Naive thymus-derived CD8-positive, alpha-beta T cell (primary cell): Measurements from ENCODE around the gene SMPD4. TPM values are rescaled to one million over a fixed set of nuclear protein-coding genes. Genes with fewer than 3 reads are reported as not detected.
"Not testable (repeated sequence)": the region's sequence is repeated elsewhere in the genome, so short reads cannot be mapped to it uniquely, and the experiment has no call there.

Source experiments
- ATAC-seq, 2 donors: fragments of 150-1000 bp; cut with Tn5 transposase in 1 of 2; sonication (Bioruptor Pico), chemical (Tn5 transposase) in 1 of 2; 1 replicate in 1 of 2; 2 replicates in 1 of 2; pipeline ENCODE4 v1.10.0; 2021; ENCODE audit warnings: mild to moderate bottlenecking in 2 of 2, moderate library complexity in 2 of 2
- POLR2A ChIA-PET: fragments of 350-600 bp; sonication (Branson Sonifier 250); formaldehyde crosslinking; loops from one replicate; lab custom pipeline; 2021; ENCODE audit warnings: antibody characterized with exemption; lab: Charles Lee
- DNase-seq, 10 donors: peaks; one replicate each; pipeline versions ENCODE4 v3.0.0 to v3.0.0-alpha.2; 2020 to 2022
- H3K27ac Mint-ChIP-seq, 10 donors: one replicate each; pipeline ENCODE4 v1.8.0; 2020 to 2022; ENCODE audit warnings: mild to moderate bottlenecking in 10 of 10, mixed read lengths in 10 of 10, moderate library complexity in 4 of 10, inconsistent platforms in 1 of 10
- H3K27me3 Mint-ChIP-seq, 5 donors: one replicate each; pipeline ENCODE4 v1.8.0; 2021 to 2022; ENCODE audit warnings: mixed read lengths in 5 of 5
- H3K36me3 Mint-ChIP-seq, 3 donors: one replicate each; pipeline ENCODE4 v1.8.0; 2020 to 2022; ENCODE audit warnings: mixed read lengths in 3 of 3, mild to moderate bottlenecking in 2 of 3, inconsistent platforms in 1 of 3
- H3K4me1 Mint-ChIP-seq, 4 donors: one replicate each; pipeline ENCODE4 v1.8.0; 2021 to 2022; ENCODE audit warnings: mixed read lengths in 4 of 4
- H3K4me3 Mint-ChIP-seq, 10 donors: one replicate each; pipeline ENCODE4 v1.8.0; 2020 to 2022; ENCODE audit warnings: mild to moderate bottlenecking in 10 of 10, mixed read lengths in 10 of 10, moderate library complexity in 6 of 10, inconsistent platforms in 1 of 10
- H3K9me3 Mint-ChIP-seq, 9 donors: one replicate each; pipeline ENCODE4 v1.8.0; 2020 to 2022; ENCODE audit warnings: mixed read lengths in 9 of 9, mild to moderate bottlenecking in 3 of 9, inconsistent platforms in 1 of 9, moderate library complexity in 1 of 9
- polyA plus RNA-seq, 3 donors: library from polyadenylated mRNA; unstranded; fragments of 300-500 nt; fragmentation: Illumina TruSeq; gene quantifications; one replicate each; pipeline ENCODE4 v1.2.3, GENCODE V29; 2021
- total RNA-seq, 8 experiments: library from RNA in 2 of 8; stranded (reverse) in 2 of 8; gene quantifications; one replicate each; pipeline ENCODE4 v1.2.3 and lab custom pipeline; 2021 to 2026

Gene SMPD4
- total and polyA plus RNA-seq, 5 experiments from 2014 or later = 21.9 to 62.2 (median 44.4) TPM

DNA sequence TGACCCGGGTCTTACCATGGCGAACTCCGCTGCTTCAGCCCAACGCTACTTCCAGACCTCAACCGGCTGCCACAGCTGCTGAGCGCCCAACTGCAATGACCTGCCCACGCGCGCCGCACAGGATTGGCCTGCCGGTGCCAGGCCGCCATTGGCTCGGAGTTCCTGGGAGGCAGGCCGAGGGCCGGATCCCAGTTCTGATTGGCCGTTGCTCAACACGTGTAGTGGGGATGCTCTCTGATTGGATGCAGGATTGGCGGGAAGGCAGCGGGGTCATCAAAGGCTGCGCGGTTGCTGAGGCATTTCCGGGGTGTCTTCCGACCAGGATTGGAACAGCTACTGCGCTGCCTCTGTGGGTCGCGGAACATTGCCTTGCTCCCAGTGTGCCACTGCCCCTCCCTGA is 16.9 kb upstream of the SMPD4 start, which contains the start of gene TUBA3E:
Gene TUBA3E, minus strand, starts transcription at position 97 of the 400 bp plus-strand sequence. Its CDS starts 79 bp downstream, at position 18.
- H3K9me3 Mint-ChIP-seq = no peaks in the 10 kb centered on the region
- H3K4me1 Mint-ChIP-seq = no peaks in the 10 kb centered on the region
- H3K27me3 Mint-ChIP-seq = peaks cover 0 to 4% (median 0%) of the 10 kb centered on the region in 5 donors
- POLR2A ChIA-PET = no interaction called here
- ATAC-seq (no peak), DNase-seq (no peak)
- no peak within 1 kb of the TSS for H3K4me3 Mint-ChIP-seq
- no peaks in the 10 kb centered on the region for H3K36me3 Mint-ChIP-seq
- H3K27ac Mint-ChIP-seq = no peak within 1 kb of the TSS

DNA sequence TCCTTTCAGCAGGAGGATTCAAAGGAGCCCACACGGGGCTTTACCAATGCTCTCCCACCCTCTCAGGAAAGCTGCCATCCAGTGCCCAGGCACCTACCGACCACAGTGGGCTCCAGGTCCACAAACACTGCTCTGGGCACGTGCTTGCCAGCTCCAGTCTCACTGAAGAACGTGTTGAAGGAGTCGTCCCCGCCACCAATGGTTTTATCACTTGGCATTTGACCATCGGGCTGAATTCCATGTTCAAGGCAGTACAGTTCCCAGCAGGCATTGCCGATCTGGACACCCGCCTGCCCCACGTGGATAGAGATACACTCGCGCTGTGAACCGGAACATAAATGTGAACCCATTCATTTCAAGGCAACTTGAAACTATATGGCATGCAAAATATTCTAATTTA is 14.7 kb upstream of the SMPD4 start:
- POLR2A ChIA-PET, H3K4me3 Mint-ChIP-seq: not testable (repeated sequence)

DNA sequence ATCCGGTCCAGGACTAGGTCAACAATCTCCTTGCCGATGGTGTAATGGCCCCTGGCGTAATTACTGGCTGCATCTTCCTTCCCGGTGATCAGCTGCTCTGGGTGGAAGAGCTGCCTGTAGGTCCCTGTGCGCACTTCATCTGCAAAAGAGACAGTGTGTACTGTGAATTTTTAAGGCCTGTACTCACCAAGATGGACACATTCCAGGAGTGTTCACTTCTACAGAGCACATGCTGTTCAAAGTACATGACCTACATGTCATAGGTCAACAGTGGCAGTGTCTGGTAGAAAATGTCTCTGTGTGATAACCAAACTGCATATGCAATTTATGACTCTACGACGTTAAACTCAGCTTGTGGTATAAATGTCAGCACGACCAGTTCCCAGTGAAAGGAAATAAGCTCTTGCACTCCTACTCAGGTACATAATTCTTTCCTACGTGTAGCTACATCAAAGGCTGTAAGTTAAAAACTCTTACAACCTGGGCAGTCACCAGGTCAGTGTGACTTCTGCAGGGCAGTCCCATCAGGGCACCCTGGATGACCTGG is 13.8 kb upstream of the SMPD4 start:
- POLR2A ChIA-PET, H3K4me1 Mint-ChIP-seq, H3K4me3 Mint-ChIP-seq, H3K9me3 Mint-ChIP-seq, DNase-seq, ATAC-seq, H3K36me3 Mint-ChIP-seq, H3K27ac Mint-ChIP-seq, H3K27me3 Mint-ChIP-seq: not testable (repeated sequence)

More for the DNA sequence above, 14.7 kb upstream of the SMPD4 start:
- not testable (repeated sequence) for H3K9me3 Mint-ChIP-seq, H3K4me1 Mint-ChIP-seq, H3K36me3 Mint-ChIP-seq, H3K27ac Mint-ChIP-seq, H3K27me3 Mint-ChIP-seq, ATAC-seq, DNase-seq

DNA sequence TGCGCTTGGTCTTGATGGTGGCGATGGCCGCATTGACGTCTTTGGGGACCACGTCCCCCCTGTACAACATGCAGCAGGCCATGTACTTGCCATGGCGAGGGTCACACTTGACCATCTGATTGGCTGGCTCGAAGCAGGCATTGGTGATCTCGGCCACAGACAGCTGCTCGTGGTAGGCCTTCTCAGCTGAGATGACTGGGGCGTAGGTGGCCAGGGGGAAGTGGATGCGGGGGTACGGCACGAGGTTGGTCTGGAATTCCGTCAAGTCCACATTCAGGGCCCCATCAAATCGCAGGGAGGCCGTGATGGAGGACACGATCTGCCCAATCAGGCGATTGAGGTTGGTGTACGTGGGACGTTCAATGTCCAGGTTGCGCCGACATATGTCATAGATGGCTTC is 12.4 kb upstream of the SMPD4 start:
- H3K9me3 Mint-ChIP-seq, ATAC-seq, H3K27ac Mint-ChIP-seq, POLR2A ChIA-PET, DNase-seq, H3K4me1 Mint-ChIP-seq, H3K4me3 Mint-ChIP-seq, H3K36me3 Mint-ChIP-seq, H3K27me3 Mint-ChIP-seq: not testable (repeated sequence)

DNA sequence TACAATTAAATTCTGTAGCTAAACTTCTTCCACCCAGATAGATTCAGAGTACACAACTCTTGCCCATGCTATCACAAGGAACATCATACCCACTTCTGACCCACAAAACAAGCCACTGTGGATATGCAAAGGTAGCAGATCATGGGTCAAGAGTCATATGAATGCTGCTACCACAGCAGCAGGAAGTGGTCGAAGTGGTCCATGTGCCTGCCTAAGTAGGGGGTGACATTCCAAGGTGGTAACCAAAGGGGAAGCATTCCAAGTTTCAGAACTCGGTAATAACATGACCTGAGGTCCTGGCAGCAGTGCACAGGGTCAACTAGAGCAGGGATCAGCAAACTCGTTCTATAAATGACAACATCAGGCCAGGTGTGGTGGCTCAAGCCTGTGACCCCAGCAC is 11.0 kb upstream of the SMPD4 start:
- H3K4me3 Mint-ChIP-seq = not testable (repeated sequence)

DNA sequence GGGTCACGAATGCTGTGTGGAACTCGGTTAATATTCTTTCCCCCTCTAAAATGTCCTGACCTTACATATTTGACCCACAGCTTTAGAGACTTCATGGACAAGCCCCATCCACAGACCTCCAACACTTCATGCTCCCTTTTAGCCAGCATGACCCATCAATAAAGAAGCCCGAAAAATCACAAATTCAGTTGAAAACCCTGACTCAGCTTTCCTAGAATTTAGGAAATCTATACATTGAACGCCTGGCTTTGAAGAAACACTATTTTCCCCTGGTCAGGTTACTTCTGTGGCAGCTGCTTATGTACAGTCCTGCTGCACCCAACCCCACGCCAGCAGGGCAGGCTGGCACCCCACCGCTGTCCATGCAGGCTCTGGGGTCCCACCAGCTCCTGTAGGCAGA is 9.9 kb upstream of the SMPD4 start:
- H3K4me3 Mint-ChIP-seq, H3K27ac Mint-ChIP-seq, DNase-seq, H3K4me1 Mint-ChIP-seq, H3K27me3 Mint-ChIP-seq, ATAC-seq, H3K36me3 Mint-ChIP-seq, H3K9me3 Mint-ChIP-seq: not testable (repeated sequence)
- POLR2A ChIA-PET = interaction anchor here (0.6 kb wide), 1 partner anchor 164 kb away, joined by 3 read pairs; no protein-coding TSS in a partner anchor

More for the DNA sequence above, 11.0 kb upstream of the SMPD4 start:
- not testable (repeated sequence) for ATAC-seq, H3K4me1 Mint-ChIP-seq, H3K36me3 Mint-ChIP-seq, H3K9me3 Mint-ChIP-seq, DNase-seq, H3K27me3 Mint-ChIP-seq, H3K27ac Mint-ChIP-seq
- POLR2A ChIA-PET = interaction anchor here (0.6 kb wide), 1 partner anchor 22 kb away, joined by 3 read pairs; no protein-coding TSS in a partner anchor

DNA sequence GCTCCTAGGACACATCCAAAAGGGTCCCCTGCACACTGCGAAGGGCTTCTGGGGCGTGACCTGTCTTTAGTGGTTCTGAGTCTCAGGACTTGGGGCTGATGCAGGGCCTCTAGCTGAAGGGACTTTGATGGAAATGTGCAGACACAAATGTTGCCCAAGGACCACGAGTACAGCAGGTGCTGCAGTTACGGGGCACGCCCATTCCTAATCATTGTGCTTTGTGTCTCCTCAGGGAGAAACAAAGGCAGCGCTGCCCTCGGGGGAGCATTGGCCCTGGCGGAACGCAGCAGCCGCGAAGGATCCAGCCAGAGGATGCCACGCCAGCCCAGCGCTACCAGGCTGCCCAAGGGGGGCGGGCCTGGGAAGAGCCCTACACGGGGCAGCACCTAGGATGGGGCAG is 8.8 kb upstream of the SMPD4 start:
- POLR2A ChIA-PET = no interaction called here
- Mint-ChIP-seq H3K36me3 (peaks cover 0 to 5% (median 2%) of the 10 kb centered on the region in 3 donors), H3K27ac (peak overlapping the region in 1 of 10 donors; percentile 48)

DNA sequence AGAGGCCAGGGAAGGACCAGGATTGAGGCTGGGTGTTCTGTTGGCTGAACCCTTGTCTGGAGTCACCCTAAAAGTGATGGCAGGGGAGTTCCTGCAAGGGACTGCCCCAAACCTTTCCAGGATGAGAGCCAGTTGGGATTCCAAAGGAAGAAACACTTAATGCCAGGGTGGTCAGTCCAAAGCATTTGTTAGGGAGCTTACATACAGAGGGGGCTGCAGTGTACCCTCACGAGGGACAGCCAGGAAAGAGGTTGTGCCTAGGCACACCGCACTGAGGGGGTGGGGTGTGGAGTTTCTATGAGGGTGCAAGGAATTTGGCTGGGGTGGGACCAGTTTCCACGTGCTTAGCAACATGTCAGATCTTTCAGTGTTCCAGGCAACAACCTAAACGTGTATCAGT is 7.6 kb upstream of the SMPD4 start:
- DNase-seq, H3K4me3 Mint-ChIP-seq, POLR2A ChIA-PET, ATAC-seq, H3K36me3 Mint-ChIP-seq, H3K9me3 Mint-ChIP-seq, H3K27me3 Mint-ChIP-seq: not testable (repeated sequence)
- peaks cover 0 to 11% (median 6%) of the 10 kb centered on the region in 4 donors for H3K4me1 Mint-ChIP-seq
- peak overlapping the region in 1 of 10 donors; percentile 43 for H3K27ac Mint-ChIP-seq

More for the DNA sequence above, 8.8 kb upstream of the SMPD4 start:
- Mint-ChIP-seq H3K4me1 (peaks cover 0 to 7% (median 4%) of the 10 kb centered on the region in 4 donors), H3K27me3 (no peaks in the 10 kb centered on the region), H3K4me3 (no peak overlapping the region), H3K9me3 (no peaks in the 10 kb centered on the region)
- ATAC-seq (no peak), DNase-seq (no peak)

DNA sequence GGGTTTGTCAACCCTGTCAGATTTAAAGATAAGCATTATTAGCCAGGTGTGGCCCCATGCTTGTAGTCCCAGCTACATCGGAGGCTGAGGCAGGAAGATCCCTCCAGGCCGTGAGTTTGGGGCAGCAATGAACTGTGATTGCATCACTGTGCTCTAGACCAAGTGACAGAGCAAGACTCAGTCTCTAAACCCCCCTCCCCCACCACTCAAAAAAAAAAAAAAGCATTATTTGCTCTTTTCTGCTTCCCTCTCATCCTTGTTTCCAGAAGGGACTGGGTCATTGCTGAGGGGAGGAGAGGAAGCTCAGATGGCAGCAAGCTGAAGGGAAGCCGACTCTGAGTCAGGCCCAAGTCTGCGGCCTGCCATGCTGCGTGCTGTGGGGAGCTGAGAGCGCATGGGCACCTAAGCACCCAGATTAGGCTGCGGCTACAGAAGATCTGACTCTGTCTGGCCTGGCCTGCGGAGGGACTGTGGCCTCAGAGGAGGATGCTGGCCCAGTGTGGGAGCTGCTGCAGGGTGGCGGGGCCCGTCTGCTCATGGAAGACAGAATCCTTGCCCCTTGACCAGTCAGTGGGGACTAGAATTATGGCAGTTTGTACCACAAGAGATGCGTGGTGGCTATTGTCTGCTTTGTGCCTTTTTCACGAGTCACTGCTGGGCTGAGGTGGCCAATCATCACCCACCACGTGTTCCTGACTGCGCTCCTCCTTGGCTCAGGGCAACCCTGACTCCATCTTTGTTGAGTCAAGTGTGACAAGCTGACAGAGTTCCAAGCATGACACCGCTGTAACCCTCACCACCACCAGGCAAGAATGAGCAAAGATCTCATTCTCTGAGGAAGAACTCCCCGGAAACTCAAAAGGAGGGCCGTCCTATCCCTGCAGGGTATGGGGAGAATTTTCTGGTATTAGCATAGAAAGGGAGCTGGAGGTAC is 6.7 kb upstream of the SMPD4 start:
- POLR2A ChIA-PET = not testable (repeated sequence)

DNA sequence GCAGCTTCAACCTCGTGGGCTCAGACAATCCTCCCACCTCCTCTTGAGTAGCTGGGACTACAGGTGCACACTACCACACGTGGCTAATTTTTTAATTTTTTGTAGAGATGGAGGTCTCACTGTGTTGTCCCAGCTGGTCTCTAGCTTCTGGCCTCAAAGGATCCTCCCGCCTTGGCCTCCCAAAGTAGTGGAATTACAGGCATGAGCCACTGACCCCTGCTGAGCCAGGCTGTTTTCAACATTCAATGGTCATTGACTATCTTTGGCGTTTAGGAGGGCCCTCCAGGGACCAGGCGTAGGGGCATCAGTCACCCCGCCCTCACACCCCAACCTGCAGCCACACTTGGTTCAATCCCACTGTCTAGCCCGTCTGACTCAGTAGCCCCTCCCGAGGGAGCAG is 5.9 kb upstream of the SMPD4 start:
- H3K27me3 Mint-ChIP-seq = no peaks in the 10 kb centered on the region
- no peak overlapping the region for H3K27ac Mint-ChIP-seq
- H3K9me3 Mint-ChIP-seq = no peaks in the 10 kb centered on the region
- DNase-seq (no peak), ATAC-seq (no peak)
- H3K36me3 Mint-ChIP-seq = peaks cover 0 to 7% (median 2%) of the 10 kb centered on the region in 3 donors
- H3K4me3 Mint-ChIP-seq = no peak overlapping the region
- POLR2A ChIA-PET = no interaction called here
- H3K4me1 Mint-ChIP-seq = peaks cover 3 to 21% (median 17%) of the 10 kb centered on the region in 4 donors

More for the DNA sequence above, 6.7 kb upstream of the SMPD4 start:
- peaks cover 3 to 18% (median 14%) of the 10 kb centered on the region in 4 donors for H3K4me1 Mint-ChIP-seq
- H3K9me3 Mint-ChIP-seq, H3K27me3 Mint-ChIP-seq, ATAC-seq, H3K36me3 Mint-ChIP-seq, DNase-seq, H3K4me3 Mint-ChIP-seq: not testable (repeated sequence)
- H3K27ac Mint-ChIP-seq = peak overlapping the region in 1 of 10 donors; percentile 18

DNA sequence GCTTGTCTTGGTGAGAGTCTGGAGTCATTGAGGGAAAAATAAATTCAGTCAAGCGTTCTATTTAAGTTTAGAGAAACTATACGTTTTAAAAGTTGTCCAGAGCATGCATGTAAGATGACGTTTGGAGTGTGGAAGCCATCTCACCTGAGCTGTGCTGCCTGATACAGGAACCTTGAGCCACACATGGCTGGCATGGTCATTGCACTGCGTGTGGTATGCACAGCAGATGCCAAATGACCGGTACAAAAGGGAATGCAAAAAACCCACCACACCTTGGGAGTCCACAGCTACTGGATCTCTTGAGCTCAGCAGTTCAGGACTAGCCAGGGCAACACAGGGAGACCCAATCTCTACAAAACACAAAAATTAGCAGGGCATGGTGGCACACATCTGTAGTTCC is 5.0 kb upstream of the SMPD4 start:
- H3K4me1 Mint-ChIP-seq = peaks cover 3 to 22% (median 18%) of the 10 kb centered on the region in 4 donors
- H3K9me3 Mint-ChIP-seq = no peaks in the 10 kb centered on the region
- DNase-seq (no peak), ATAC-seq (no peak)
- H3K27me3 Mint-ChIP-seq = no peaks in the 10 kb centered on the region
- H3K36me3 Mint-ChIP-seq = peaks cover 0 to 7% (median 0%) of the 10 kb centered on the region in 3 donors
- H3K27ac Mint-ChIP-seq = peak overlapping the region in 2 of 10 donors; percentile 48 to 78
- H3K4me3 Mint-ChIP-seq = no peak overlapping the region
- POLR2A ChIA-PET = no interaction called here

DNA sequence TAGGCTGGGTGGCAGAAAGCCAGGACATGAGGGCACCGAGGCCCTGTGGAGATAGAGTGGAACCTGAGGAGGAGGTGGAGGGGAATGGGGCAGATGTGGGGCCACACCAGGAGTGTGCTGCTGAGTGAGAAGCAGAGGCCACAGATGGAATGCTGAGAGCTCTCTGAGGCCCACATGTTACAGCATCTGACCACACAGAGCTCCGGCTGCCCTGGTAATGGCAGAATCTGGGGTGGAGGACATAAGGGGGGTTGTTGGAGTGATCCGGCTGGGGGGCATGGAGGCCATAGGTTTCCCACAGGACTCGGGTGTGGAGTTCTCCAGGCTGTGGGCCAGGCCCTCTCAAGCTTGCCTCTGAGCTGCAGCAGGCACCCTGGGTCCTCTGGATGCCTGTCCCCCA is 4.5 kb upstream of the SMPD4 start:
- DNase-seq = no peak
- POLR2A ChIA-PET = interaction anchor here (0.7 kb wide), 1 partner anchor 1303 kb away, joined by 8 read pairs; no protein-coding TSS in a partner anchor
- ATAC-seq = no peak
- peak overlapping the region in 6 of 10 donors; percentile 8 to 86 (median 44) for H3K27ac Mint-ChIP-seq
- H3K9me3 Mint-ChIP-seq = no peaks in the 10 kb centered on the region
- no peaks in the 10 kb centered on the region for H3K27me3 Mint-ChIP-seq
- no peak overlapping the region for H3K4me3 Mint-ChIP-seq
- peaks cover 0 to 5% (median 0%) of the 10 kb centered on the region in 3 donors for H3K36me3 Mint-ChIP-seq
- H3K4me1 Mint-ChIP-seq = peaks cover 3 to 26% (median 23%) of the 10 kb centered on the region in 4 donors

DNA sequence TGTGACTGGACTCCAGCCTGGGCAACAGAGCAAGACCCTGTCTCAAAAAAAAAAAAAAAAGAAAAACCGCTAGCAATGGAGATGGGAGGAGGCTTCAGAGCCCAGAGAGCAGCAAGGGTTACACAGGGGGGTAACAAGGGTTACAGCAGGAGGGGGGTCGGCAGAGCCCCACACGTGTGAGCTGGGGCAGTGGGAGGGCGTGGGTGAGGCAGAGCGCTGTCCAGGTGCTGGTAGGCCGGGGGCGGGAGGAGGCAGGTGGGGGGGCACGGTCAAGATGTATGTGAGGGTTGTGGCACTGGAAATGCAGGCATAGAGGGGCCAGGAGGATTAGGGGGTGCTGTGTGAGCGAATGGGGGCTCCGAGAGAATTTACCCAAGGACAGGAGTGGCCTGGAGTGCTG is 4.0 kb upstream of the SMPD4 start:
- DNase-seq (no peak), ATAC-seq (no peak)
- no peaks in the 10 kb centered on the region for H3K9me3 Mint-ChIP-seq
- H3K36me3 Mint-ChIP-seq = peaks cover 0 to 2% (median 0%) of the 10 kb centered on the region in 3 donors
- H3K4me1 Mint-ChIP-seq = peaks cover 3 to 30% (median 27%) of the 10 kb centered on the region in 4 donors
- peak overlapping the region in 1 of 10 donors; percentile 63 for H3K4me3 Mint-ChIP-seq
- POLR2A ChIA-PET = interaction anchor here (0.7 kb wide), 1 partner anchor 1304 kb away, joined by 8 read pairs; no protein-coding TSS in a partner anchor
- peak overlapping the region in 5 of 10 donors; percentile 40 to 86 (median 67) for H3K27ac Mint-ChIP-seq
- no peaks in the 10 kb centered on the region for H3K27me3 Mint-ChIP-seq
